Nephron progenitor cell (in vitro differentiated cells): Measurements from ENCODE around the gene CHRNB2.

Experiments
- DNase-seq: peaks from one replicate; pipeline ENCODE4 v3.0.0; 2021
- H3K27ac Mint-ChIP-seq: 2 replicates; pipeline ENCODE4 v1.8.0; 2021; ENCODE audit warnings: mild to moderate bottlenecking, moderate library complexity, mixed read lengths
- H3K27me3 Mint-ChIP-seq: 2 replicates; pipeline ENCODE4 v1.8.0; 2021; ENCODE audit warnings: mild to moderate bottlenecking, low read depth, mixed read lengths; ENCODE audit not compliant: poor library complexity
- H3K36me3 Mint-ChIP-seq: 2 replicates; pipeline ENCODE4 v1.8.0; 2021; ENCODE audit warnings: low read depth, mixed read lengths
- H3K4me1 Mint-ChIP-seq: 2 replicates; pipeline ENCODE4 v1.8.0; 2021; ENCODE audit warnings: mixed read lengths
- H3K4me3 Mint-ChIP-seq: 2 replicates; pipeline ENCODE4 v1.8.0; 2021; ENCODE audit warnings: mild to moderate bottlenecking, moderate library complexity, mixed read lengths
- H3K9me3 Mint-ChIP-seq: 2 replicates; pipeline ENCODE4 v1.8.0; 2021; ENCODE audit warnings: mild to moderate bottlenecking, moderate library complexity, mixed read lengths
- TF ChIP-seq, protein P1 (sequence below): fragments of 200-600 bp; sonication (generic); IDR thresholded peaks from 2 replicates; pipeline ENCODE4 v1.5.0; 2021; ENCODE audit warnings: antibody characterized with exemption

Gene CHRNB2

DNA sequence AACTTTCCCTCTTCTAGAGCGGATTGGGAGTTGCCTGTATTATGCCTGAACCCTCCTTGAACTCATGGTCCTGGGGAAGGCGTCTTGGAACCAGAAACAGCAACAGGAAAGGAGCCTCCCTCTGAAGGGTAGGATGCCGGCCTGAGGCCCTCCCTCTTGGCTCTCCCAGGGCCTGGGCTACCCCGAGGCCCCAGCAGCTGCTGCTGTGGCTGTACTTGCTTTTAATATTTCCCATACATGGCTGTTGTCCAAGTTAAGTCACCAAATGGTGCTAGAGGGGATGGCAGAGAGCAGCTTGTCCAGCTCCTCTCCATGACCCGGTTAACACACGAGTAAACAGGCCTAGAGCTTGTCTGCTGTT is 10.5 kb downstream of the CHRNB2 start:
- peaks cover 21% of the 10 kb centered on the region for H3K36me3 Mint-ChIP-seq
- H3K9me3 Mint-ChIP-seq: no peaks in the 10 kb centered on the region
- peak overlapping the region; percentile 95 for H3K27ac Mint-ChIP-seq
- H3K27me3 Mint-ChIP-seq: peaks cover 11% of the 10 kb centered on the region
- no peak for DNase-seq
- H3K4me1 Mint-ChIP-seq: peaks cover 29% of the 10 kb centered on the region
- TF ChIP-seq, protein P1, sequence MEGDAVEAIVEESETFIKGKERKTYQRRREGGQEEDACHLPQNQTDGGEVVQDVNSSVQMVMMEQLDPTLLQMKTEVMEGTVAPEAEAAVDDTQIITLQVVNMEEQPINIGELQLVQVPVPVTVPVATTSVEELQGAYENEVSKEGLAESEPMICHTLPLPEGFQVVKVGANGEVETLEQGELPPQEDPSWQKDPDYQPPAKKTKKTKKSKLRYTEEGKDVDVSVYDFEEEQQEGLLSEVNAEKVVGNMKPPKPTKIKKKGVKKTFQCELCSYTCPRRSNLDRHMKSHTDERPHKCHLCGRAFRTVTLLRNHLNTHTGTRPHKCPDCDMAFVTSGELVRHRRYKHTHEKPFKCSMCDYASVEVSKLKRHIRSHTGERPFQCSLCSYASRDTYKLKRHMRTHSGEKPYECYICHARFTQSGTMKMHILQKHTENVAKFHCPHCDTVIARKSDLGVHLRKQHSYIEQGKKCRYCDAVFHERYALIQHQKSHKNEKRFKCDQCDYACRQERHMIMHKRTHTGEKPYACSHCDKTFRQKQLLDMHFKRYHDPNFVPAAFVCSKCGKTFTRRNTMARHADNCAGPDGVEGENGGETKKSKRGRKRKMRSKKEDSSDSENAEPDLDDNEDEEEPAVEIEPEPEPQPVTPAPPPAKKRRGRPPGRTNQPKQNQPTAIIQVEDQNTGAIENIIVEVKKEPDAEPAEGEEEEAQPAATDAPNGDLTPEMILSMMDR: no peak
- H3K4me3 Mint-ChIP-seq: no peak overlapping the region

DNA sequence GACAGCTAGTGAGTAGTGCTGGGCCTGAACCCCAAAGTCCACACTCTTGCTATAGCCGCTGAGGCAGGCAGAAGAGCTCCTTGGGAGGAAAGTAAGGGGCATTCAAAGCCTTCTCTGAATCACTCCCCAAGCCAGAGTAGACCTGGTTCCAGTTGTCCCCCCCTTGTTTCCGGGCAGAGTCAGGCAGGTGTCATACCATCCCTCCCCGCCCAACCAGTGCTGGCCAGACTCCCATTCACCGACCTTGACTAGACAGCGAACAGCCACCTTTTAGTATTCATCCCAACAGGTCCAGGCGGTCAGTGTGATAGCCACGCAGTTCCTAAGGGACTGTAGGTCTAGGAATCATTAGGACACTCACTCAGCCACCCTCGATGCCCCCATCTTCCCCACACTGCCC is 11.8 kb downstream of the CHRNB2 start:
- Mint-ChIP-seq H3K36me3 (peaks cover 33% of the 10 kb centered on the region), H3K9me3 (no peaks in the 10 kb centered on the region), H3K4me1 (peaks cover 19% of the 10 kb centered on the region), H3K27ac (no peak overlapping the region), H3K4me3 (no peak overlapping the region), H3K27me3 (peaks cover 5% of the 10 kb centered on the region)
- TF ChIP-seq, protein P1: no peak
- DNase-seq: no peak

DNA sequence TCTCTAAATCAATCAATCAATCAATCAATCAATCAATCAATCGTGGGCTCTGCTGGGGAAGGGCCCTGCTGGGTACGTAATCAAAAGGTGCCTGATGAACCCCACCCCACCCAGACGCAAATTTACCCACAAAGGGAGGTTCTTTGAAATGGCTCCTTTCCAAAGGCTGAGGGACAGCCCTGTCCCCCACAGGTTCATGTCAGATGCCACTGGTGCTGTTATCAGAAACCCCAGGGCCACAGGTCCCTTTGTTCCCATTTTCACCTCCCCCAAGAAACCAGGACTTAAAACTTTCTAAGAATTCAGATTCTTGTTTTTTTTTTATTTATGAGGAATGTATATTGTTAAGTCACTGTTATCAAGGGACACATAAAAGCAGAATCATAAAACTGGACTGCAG is 14.2 kb downstream of the CHRNB2 start:
- TF ChIP-seq, protein P1: no peak
- no peaks in the 10 kb centered on the region for H3K27me3 Mint-ChIP-seq
- no peaks in the 10 kb centered on the region for H3K9me3 Mint-ChIP-seq
- H3K4me3 Mint-ChIP-seq: no peak overlapping the region
- no peaks in the 10 kb centered on the region for H3K4me1 Mint-ChIP-seq
- H3K27ac Mint-ChIP-seq: no peak overlapping the region
- no peak for DNase-seq
- H3K36me3 Mint-ChIP-seq: peaks cover 56% of the 10 kb centered on the region

GRCh38 chr1:154582885-154583284 is 15.3 kb downstream of the CHRNB2 start:
- Mint-ChIP-seq H3K4me3 (no peak overlapping the region), H3K4me1 (no peaks in the 10 kb centered on the region), H3K27ac (no peak overlapping the region), H3K9me3 (no peaks in the 10 kb centered on the region), H3K27me3 (no peaks in the 10 kb centered on the region), H3K36me3 (peaks cover 68% of the 10 kb centered on the region)
- DNase-seq: no peak
- TF ChIP-seq, protein P1: no peak

- H3K4me1 Mint-ChIP-seq: no peaks in the 10 kb centered on the region
- no peak overlapping the region for H3K4me3 Mint-ChIP-seq
- TF ChIP-seq, protein P1: no peak
- no peaks in the 10 kb centered on the region for H3K9me3 Mint-ChIP-seq
- peaks cover 76% of the 10 kb centered on the region for H3K36me3 Mint-ChIP-seq
- H3K27me3 Mint-ChIP-seq: no peaks in the 10 kb centered on the region
- H3K27ac Mint-ChIP-seq: no peak overlapping the region
- no peak for DNase-seq
These were observed 16.2 kb downstream of the CHRNB2 start for GRCh38 chr1:154583773-154584172.

- Mint-ChIP-seq H3K4me3 (no peak overlapping the region), H3K4me1 (no peaks in the 10 kb centered on the region), H3K27me3 (no peaks in the 10 kb centered on the region), H3K27ac (no peak overlapping the region), H3K36me3 (peaks cover 82% of the 10 kb centered on the region), H3K9me3 (no peaks in the 10 kb centered on the region)
- DNase-seq: no peak
- TF ChIP-seq, protein P1: no peak
These were observed 16.9 kb downstream of the CHRNB2 start for GRCh38 chr1:154584267-154584994.
